SW480 (cell line): ENCODE results near the gene PRM3.

Source experiments
- DNase-seq: peaks from one replicate; pipeline ENCODE4 v3.0.0-alpha.2; 2016; ENCODE audit warnings: low spot score

The PRM3 gene

DNA sequence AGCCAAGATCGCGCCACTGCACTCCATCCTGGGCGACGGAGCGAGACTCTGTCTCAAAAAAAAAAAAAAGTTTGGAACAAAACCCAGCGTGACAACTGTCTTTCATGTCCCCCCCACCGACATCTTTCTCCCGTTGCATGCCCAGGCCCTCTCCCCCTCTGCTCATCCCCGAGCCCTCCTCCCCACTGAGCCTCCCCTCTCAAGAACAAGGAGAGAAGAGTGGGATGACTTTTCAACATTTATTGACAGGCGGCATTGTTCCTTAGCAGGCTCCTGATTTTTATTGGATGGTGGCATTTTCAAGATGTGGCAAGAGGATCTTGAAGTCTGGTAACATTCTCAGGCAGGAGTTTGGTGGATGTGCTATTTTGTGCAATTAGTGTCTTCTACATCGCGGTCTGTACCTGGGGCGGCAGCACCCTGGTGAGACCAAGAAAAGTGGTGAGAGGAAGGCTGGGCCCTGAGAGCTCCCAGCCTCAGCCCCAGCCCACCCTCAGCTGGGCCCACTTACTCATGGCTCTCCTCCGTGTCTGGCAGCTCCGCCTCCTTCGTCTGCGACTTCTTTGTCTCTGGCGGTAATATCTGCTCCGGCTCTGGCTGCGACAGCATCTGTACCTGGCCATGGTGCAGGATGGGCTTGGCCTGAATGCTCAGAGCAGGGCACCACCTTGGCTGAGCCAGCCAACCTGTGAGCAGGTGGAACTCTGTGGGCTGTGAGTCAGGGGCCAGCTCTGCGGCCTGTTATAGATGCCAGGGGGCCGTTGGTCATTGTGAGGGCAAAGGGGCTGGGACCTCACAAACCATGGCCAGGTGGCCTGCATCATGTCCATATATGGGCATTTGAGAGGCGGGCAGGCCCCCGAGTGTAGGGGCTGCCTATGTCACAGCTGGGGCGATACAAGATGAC is 7.4 kb upstream of the PRM3 start, which contains the start of gene PRM1:
Gene PRM1, minus strand, starts transcription at position 715 of the 907 bp plus-strand sequence. Its CDS starts 92 bp downstream, at position 623.
- DNase-seq = no peak

DNA sequence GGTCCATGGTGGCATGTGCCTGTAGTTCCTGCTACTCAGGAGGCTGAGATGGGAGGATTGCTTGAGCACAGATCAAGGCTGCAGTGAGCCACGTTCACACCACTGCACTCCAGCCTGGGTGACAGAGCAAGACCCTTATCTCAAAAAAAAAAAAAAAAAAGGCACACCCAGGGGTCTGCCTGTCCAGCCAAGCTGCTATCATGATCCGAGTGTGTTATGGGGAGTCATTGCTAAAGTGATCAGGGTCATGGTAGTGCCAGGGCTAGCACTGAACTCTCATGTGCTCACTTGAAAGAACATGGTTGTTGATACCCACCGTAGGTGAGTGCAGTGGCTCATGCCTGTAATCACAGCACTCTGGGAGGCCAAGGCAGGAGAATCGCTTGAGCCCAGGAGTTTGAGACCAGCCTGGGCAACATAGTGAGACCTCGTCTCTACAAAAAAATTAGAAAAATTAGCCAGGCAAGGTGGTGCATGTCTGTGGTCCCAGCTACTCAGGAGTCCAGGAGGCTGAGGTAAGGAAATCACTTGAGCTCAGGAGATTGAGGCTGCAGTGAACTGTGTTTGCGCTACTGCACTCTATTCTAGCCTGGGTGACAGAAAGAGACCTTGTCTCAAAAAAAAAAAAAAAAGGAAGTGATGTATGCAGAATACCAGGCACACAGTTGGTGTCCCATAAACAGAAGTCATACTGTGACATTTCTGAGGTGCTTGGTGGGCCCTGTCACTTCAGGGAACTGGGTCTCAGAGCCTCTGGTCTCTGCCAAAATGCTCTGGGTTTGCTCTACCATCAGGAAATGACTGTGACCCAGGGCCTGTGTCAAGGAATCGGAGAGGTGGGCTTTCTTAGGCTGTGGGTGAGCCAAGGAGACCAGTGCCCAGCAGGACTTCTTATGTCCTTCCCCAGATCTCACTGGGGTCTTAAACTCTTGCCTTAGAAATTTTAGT is 5.5 kb upstream of the PRM3 start:
- no peak for DNase-seq

DNA sequence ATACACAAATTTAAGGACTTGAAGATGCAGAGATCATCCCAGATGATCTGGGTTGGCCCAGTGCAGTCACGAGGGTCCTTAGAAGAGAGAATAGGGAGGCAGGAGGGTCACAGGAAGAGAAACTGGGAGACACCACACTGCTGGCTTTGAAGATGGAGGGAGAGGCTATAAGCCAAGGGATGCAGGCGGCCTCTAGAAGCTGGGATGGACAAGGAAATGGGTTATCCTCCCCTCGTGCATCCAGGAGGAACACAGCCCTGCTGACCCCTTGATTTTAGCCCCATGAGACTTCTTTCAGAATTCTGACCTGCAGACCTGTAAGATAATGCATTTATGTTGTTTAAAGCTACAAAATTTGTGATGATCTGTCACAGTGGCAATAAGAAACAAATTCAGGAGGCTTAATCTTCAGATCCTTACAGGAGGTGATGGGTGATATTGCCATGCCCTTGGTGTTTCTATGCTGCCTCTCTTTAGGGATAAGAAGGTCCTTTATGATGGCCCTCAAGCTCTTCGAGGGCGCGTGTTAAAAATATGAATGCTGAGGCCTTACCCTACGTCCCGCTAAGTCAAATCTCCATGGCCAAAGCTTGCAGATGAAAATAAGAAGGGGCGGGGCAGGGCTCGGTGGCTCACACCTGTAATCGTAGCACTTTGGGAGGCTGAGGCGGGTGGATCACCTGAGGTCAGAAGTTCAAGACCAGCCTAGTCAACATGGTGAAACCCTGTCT is 4.3 kb upstream of the PRM3 start:
- no peak for DNase-seq

DNA sequence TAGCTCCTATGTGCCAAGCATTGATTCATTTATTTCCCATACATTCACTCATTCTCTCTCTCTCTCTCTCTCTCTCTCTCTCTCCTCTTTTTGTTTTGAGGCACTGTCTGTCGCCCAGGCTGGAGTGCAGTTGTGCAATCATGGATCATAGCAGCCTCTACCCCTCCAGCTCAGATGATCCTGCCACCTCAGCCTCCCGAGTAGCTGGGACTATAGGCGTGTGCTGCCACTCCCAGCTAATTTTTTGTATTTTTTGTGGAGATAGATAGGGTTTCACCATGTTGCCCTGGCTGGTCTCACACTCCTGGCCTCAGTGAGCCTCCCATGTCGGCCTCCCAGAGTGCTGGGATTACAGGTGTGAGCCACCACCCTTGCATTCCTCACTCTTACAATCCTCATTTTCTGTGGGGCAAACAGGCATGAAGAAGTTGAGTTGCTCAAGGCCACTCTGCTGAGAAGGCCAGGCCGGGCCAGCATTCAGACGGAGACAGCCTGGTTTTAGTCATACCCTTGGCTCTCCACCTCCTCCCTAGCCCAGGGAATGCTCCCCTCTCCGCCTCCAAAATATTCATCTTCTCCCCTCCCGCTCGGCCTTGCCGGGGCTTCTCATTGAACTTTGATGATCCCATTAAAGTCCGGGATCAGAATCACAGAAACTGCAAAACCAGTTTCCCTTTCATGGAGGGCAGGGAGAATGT is 3.6 kb upstream of the PRM3 start:
- DNase-seq = no peak

DNA sequence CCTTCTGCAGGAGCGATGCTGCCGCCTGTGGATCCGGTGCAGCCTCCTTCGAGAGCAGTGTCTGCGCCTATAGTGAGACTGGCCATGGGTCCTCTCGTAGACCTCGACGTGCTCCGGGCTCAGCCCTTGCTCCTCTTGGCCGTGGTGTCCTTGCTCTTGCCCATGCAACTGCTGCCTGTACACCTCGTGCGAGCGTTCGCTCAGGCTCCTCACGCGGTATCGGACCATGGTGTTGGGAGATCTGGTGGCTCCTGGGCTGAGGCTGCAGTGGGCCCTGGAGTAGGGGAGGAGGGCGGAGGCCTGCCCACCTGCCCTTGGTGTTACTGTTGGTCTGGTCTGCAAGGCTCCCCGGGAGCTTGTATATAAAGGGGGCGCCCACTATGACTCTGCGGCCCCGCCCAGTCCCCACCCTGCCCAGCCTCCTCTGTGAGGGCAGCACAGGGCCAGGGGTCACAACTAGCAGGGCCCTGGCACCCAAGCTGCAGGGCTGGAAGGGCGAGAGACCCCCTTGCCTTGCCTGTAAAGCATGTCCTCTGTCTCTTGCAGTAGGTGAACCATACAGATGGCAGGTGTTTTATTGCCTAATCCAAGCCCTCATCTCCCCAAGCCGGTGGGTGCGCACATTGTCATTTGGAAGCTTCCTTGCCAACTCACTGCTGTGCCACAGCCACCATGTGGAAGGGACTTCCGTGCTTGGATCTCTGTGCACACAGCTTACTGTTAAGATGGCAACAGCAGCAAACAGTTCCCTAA is 2.9 kb upstream of the PRM3 start, which contains the start of gene PRM2:
Gene PRM2, minus strand, starts transcription at position 338 of the 753 bp plus-strand sequence. Its CDS starts 110 bp downstream, at position 228.
- DNase-seq = no peak

DNA sequence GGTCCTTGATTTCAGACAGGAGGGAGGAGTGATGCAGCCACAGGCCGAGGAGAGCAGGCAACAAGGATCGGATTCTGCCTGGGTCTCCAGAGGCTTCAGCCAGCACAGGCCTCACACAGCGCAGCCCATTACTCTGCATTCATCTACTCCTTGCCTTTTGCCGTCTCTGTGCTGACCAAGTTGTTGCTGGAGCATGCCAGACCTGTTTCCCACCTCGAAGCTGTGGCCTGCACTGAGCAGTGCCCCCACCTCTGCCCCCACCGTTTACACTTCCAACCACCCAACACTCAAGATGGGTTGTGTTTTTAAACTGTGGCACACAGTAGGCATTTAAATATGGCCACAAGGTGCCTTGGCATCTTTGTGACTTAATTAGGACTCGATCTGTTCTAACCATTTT is 1.5 kb upstream of the PRM3 start:
- no peak for DNase-seq

DNA sequence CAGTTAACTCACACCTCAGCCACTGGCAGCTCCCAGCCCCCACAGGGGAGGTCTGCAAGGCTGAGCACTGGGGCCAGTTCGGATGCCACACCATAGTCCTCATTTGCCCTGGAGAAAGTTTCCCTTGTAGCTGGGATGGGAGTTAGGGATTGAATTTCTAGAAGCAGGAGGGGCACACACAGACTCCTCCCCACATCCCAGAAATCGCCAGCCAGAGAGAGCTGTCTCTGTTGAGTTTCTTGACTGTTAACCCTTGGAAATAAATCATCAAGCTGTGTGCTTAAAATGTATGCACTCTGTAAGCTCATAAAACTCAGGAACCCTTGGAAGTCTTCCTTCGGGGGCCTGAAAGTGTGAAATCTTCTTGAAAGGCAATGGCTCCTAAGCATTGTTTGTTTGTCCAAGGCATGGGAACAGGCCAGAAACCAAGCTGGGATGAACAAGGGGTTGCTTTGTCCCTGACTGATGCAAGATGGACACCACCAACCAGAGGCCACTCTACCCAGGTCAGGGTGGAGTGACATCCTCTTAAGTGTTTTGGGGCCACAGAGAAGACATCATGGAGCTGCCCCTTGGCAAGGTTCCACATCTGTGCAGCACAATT is 394 bp upstream of the PRM3 start:
- DNase-seq = no peak

DNA sequence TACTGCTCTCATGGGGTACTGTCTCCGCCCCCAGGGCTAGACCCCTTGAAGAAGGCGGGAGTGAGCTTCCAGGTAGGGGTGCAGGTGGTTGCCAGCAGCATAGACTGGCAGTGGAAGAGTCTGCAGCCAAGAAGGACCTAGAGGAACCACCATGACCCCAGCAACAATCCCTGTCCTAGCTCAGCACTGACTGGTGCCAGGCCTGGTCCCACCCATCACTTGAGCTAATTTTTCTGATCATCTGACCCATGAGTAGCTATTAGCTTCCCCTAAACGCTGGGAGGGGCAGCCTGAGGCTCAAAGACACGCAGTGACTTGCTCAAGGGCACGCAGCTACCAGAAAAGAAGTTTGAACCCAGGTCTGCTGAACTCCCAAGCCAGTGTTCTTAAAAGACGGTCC is 945 bp downstream of the PRM3 start:
- DNase-seq = no peak

DNA sequence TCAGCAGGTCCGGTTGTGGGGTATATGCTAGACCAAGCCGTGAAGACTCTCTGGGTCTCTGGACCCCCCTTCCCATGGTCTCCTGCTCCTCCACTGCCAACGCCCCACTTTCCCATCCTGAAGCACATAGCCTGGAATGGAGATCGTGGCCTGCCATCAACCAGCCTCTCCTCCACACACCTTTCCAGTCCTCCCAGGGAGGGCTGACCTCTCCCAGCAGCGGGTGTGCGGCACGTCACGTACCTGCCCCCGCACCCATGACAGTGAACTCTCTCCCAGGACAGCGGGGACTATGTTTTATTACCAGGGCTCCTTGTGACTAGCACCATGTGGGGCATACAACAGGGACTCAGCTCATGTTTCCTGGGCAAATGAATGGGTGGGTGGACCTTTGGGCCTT is 1.8 kb downstream of the PRM3 start:
- no peak for DNase-seq

DNA sequence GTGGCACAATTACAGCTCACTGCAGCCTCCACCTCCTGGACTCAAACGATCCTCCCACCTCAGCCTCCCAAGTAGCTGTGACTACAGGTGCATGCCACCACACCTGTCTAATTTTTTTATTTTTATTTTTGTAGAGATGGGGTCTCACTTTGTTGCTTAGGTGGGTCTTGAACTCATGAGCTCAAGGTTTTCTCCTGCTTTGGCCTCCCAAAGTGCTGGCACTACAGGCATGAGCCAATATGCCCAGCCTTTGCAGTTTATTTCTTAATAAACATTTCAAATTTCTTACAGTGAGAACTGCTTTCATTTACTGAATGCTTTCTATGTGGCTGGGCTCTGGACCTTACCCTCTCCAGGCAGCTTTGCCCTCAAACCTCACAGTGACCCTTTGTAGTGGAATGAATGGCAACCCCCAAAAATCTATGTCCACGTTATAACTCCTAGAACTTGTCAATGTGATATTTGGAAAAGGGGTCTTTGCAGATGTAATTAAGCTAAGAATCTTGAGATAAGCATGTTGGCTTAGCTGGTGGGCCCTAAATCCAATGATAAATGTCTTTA is 2.7 kb downstream of the PRM3 start:
- DNase-seq = no peak

DNA sequence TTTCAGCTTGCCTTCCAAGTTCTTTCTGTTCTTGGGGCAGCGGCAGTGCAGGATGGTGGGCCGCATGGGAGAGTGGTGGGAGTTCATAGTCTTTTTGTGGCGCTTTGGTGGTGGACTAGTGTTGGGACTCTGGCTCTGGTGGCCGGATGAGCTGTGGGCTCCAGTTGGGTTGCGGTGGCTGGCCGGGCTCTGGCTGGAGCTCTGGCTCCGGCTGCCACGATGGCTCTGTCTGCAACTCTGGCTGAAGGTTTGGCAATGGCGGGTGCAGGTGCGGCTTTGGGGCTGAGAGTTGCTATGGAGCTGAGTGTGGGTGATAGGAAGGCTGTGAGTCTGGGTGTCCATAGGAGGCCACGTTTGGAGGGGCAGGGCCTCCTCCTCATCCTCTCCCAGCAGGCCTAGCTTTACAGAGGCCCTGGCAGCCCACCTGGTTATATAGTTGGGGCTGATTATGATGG is 4.5 kb downstream of the PRM3 start, which contains the start of gene TNP2:
Gene TNP2, minus strand, starts transcription at position 405 of the 455 bp plus-strand sequence. Its CDS starts 63 bp downstream, at position 342.
- DNase-seq = no peak

DNA sequence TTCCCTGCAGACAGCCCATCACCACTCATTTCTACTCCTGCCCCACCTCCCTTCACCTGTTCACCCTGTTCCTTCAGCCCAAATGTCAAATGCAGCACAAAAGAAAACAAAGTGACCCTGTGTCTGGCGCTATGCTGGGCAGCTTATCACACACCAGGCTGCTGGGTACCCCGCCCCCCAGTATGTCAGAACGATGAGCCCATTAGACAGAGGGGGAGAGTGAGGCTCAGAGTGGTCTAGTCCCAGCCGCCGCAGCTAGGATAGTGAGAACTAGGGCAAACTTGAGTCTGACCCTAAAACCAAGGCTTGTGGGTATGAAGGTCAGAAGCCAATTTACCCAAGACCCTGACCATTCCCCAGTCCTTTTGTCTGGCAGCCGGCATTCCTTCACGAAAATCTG is 8.3 kb downstream of the PRM3 start:
- no peak for DNase-seq

DNA sequence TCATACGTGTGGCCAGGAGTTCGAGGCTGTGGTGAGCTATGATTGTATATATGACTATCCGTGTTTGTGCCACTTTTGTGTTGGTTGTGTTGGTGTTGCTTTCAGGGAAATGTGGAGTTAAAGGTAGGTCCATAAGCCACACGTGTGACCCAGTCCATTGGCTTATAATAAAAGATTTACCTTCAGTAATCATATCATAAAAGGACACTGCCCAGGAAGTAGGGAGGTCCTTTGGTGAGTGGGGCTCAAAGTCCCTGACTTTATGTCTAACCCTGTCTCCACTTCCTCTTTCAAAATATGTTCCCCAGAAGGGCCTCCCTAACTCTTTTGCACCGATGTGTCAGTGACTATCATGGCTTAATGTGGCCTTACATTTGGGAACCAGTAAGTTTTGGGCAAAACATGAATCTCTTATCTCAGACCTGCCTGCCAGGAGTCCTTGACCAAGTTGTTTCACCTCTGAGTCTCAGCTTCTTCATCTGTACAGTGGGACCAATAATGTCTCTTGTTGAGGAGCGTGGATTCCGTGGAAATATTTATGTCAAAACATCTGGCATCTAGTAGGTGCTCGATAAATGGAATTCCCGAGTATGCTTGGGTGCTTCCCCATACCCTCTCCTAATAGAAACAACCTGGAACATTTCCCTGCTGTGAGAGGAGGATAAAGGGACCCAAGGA is 9.1 kb downstream of the PRM3 start:
- DNase-seq = no peak

DNA sequence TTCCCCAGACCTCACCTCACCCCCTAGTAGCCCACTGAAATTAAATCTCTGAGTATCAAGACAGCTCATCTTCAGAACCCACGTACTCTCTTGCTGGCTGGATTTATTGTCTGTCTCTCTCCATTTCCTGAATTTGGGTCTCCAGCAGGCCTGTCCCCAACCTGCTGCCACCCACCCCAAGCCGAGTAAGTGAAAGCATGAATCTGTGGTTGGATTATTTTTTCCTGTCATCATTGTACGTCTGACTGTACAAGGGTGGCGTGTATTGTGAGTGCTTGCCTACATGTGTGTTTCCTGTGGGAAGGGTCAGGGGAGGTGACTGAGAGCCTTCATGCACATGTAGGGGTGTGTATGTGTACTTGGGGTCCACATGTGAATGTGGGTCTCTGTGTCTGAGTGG is 9.7 kb downstream of the PRM3 start:
- no peak for DNase-seq

DNA sequence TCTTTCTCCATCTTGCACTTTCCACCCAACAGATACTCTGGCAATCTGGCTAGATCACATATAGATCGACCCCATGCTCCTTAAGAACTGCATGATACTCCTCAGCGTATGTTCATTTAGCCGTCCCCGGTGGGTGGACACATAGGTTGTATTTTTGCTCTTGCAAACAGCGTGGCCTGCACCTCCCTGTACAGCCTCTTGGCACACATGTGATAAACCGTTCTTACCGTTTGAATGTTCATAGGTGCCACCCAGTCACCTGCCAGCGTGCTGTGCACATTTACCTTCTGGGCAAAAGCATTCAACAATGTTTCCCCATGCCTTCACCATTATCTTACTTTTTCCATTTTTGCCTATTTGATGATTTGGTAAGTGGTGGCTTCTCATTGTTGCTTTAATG is 10.5 kb downstream of the PRM3 start:
- no peak for DNase-seq

DNA sequence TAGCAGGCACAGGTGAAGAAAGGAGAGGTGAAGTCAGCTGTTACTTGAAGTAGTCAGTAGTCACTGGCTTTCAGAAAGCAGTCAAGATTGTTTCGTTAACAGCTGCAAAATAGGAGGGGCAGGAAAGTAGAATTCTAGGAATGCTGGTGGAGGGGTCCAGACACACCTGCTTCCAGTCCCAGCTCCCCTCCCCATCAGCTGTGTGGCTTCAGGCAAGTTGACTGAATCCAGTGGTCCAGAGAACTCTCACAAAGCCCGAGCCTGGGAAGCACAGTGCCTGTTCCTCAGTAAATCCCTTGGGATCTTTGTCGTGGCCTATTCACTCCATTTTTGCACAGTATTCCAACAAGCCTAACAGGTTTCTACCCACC is 12.8 kb downstream of the PRM3 start:
- DNase-seq = no peak

DNA sequence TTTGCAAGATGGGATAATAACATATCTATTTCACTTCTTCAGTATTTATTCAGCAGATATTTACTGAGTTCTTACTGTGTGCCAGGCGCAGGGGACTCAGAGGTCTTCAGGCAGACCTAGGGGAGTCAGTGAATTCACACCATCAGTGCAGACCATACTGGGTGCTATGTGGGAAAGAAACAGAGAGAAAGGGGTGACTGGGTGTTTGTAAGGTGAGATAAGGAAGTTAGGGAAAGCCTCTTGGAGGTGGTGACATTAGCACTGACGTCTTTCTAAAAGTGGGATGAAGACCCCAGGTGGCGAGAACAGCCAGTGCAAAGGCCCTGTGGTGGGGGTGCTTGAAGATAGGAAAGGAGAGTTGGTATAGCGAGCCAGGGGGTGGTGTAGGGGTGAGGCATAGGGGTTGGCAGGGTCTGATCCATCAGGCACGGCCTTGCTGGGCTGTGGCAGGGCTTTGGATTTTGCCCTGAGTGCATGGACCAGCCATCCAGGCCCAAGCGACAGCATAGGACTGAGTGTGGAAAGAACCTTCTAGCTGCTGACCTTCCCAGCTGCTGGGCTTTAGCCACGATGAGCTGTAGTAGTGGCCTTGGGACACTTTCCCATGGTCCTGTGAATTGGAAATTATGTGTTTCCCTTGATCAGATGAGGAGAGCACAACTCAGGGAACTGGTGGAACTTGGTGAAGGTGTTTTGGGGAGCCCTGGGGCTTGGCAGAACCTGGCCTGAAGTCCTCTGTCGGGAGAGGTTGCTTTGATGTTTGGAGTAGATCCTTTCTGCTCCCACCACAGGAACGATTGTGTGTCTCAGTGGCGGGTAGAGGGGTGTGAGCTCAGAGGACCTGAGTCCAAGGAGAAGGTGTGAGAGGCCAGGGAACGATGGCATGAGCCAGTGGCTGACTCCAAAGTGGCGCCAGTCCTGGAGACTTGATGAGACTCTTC is 13.5 kb downstream of the PRM3 start:
- no peak for DNase-seq
